SK-N-SH (cell line): ENCODE data around the gene KRTAP9-4.

ENCODE experiments used
- CTCF ChIP-seq: fragments of 200-600 bp; sonication (generic); IDR thresholded peaks from 2 replicates; pipeline ENCODE4 v1.6.1; 2017; ENCODE audit warnings: antibody characterized with exemption, mild to moderate bottlenecking, moderate library complexity
- POLR2AphosphoS5 ChIP-seq: IDR thresholded peaks from 2 replicates; pipeline ENCODE4 v1.6.1; 2012; ENCODE audit warnings: low read depth, low read length
- YY1 ChIP-seq: IDR thresholded peaks from 2 replicates; pipeline ENCODE4 v1.4.0; 2012; ENCODE audit warnings: low read depth, mild to moderate bottlenecking
- ZBTB33 ChIP-seq: IDR thresholded peaks from 2 replicates; pipeline ENCODE4 v1.4.0; 2012; ENCODE audit warnings: low read depth, borderline replicate concordance

GRCh38 chr17:41267711-41268110, 18.2 kb downstream of the KRTAP9-4 start:
- TF ChIP-seq YY1: no peak
- TF ChIP-seq CTCF: no peak
- TF ChIP-seq POLR2AphosphoS5: no peak
- TF ChIP-seq ZBTB33: no peak
